NCI-H460 (cell line): ENCODE measurements around the gene NAP1L1. TPM values are rescaled to one million over a fixed set of nuclear protein-coding genes. Genes with fewer than 3 reads are reported as not detected.

Experiments used
- DNase-seq: peaks from one replicate; pipeline ENCODE4 v3.0.0-alpha.2; 2016; ENCODE audit warnings: low read depth; ENCODE audit errors: extremely low read depth
- polyA plus RNA-seq: library from polyadenylated mRNA; depleted of rRNA; stranded (reverse); fragments of >200 nt; gene quantifications from 2 replicates; pipeline ENCODE4 v1.2.3, GENCODE V29; 2014; cell fraction: nucleus; rRNA removed
- total RNA-seq: library from RNA; depleted of rRNA; stranded (reverse); fragments of >200 nt; shearing (Covaris generic); gene quantifications from 2 replicates; pipeline ENCODE4 v1.2.3, GENCODE V29; 2014; rRNA removed

NAP1L1 gene, protein sequence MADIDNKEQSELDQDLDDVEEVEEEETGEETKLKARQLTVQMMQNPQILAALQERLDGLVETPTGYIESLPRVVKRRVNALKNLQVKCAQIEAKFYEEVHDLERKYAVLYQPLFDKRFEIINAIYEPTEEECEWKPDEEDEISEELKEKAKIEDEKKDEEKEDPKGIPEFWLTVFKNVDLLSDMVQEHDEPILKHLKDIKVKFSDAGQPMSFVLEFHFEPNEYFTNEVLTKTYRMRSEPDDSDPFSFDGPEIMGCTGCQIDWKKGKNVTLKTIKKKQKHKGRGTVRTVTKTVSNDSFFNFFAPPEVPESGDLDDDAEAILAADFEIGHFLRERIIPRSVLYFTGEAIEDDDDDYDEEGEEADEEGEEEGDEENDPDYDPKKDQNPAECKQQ
- total RNA-seq, result 726 and 819 TPM in 2 replicates
- 366 and 468 TPM in 2 replicates for polyA plus RNA-seq

DNA sequence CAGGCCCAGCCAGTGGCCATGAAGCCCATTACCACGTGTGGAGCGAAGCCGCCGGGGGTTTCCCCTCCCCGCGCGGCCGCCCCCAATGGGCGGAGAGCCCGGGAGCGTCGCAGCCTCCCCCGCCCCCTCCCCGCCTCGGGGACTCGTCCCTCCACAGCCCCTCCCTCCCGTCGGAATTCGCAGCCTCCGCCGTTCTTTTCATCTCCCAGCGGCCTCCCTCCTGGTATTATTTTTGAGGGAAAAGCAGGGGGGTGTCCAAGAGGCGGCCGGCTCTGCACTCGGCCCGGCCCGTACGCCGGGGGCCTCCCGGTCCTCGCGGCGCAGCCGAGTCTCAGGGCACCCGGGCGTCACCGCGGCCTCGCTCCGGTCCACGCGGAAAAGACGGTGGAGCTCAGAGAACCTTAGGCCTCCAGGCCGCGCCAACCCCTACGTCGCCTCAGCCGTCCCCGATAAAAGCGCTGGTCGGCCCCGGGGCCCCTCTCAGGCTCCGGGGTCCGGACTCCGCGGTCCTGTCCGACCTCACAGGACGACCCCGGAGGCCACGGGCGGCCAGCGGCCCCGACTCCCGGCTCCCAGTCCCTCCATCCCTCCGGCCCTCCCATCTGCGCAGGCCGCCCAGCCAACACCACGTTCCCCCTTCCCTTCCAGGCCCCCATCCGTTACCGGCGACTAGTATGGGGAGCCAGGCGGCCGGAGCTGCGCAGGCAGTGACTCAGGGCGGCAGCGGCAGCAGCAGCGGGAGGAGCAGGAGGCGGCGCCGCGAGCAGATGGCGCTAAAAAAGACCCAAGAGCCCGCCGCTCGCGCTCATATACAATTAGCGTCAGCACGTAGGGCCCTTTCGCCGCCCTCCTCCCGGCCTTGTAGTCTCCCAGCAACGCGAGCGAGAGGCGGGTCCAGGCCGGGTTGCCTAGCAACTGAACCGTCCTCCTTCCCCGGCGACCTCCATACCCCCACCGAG lies at the start of gene NAP1L1:
Gene NAP1L1 (minus strand): TSS at position 782 of the 959 bp plus-strand sequence. CDS start 10,466 bp downstream, outside the sequence.
- DNase-seq, result peak; percentile 98

- DNase-seq, result no peak
Observed at GRCh38 chr12:76127588-76127987, 43.1 kb upstream of the NAP1L1 start.

- DNase-seq, result no peak
Observed at GRCh38 chr12:76124456-76124855, 40.0 kb upstream of the NAP1L1 start.

- no peak for DNase-seq
Observed at GRCh38 chr12:76123259-76124212, 39.1 kb upstream of the NAP1L1 start.

DNA sequence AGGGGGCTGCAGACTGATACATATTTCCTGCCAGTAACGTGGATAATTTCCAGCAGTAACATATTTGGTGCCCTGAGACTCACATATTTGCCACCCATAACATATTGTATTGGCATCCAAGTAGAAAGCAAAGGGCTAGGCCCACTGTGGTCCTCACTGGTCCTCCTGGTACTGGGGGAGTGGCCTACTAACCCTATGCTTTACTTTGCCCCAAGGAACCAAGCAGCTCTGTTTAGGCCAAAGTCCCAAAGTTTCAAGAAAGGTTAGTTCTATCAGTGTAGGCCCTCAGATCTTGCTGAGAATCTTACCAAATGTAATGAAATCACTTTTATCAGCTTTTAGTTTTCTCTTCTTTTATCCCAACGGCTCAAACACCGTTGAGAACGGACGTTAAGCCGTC lies 35.4 kb upstream of the NAP1L1 start:
- no peak for DNase-seq

DNA sequence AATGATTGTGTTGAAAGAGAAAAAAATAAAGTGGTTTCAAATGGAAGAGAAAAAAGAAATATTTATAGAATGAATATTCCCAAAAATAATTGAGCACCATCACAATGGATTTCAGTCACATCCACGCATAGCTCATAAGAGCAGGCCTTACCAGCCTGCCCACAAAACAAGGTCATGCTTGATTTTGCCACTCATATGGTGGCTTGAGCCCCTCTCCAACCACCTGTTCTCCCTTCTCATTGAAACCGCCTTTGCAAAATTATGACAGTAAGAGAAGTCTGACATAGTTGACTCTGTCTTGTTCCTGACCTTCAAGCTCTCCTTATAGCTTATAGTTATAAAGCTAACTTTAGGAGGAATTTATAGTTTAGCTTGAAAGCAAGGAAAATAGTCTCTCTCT lies 33.3 kb upstream of the NAP1L1 start:
- DNase-seq, result no peak

DNA sequence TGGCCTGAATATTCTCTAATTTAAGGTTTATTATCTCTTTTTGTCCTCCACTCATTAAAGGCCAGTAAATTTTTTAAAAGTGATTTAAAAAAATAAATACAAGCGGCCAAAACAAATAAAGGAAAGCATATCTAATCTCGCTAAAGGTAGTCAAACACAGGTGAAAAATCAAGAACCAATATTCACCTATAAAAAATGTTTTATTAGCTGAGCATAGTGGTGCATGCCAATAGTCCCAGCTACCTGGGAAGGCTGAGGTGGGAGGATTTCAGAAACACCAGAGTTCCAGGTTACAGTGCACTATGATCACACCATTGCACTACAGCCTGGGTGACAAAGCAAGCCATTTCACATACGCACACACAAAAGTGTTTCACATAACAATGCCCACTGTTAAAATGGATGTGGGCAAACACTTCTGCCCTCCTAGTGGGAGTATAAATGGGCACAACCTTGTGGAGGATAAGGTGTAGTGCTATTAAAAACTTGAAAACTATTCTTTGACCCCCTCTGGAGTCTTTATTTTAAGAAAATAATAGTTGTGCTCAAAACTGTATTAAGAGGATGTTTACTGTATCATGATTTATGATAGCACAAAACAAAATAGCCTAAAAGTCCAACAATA lies 32.7 kb upstream of the NAP1L1 start:
- no peak for DNase-seq

DNA sequence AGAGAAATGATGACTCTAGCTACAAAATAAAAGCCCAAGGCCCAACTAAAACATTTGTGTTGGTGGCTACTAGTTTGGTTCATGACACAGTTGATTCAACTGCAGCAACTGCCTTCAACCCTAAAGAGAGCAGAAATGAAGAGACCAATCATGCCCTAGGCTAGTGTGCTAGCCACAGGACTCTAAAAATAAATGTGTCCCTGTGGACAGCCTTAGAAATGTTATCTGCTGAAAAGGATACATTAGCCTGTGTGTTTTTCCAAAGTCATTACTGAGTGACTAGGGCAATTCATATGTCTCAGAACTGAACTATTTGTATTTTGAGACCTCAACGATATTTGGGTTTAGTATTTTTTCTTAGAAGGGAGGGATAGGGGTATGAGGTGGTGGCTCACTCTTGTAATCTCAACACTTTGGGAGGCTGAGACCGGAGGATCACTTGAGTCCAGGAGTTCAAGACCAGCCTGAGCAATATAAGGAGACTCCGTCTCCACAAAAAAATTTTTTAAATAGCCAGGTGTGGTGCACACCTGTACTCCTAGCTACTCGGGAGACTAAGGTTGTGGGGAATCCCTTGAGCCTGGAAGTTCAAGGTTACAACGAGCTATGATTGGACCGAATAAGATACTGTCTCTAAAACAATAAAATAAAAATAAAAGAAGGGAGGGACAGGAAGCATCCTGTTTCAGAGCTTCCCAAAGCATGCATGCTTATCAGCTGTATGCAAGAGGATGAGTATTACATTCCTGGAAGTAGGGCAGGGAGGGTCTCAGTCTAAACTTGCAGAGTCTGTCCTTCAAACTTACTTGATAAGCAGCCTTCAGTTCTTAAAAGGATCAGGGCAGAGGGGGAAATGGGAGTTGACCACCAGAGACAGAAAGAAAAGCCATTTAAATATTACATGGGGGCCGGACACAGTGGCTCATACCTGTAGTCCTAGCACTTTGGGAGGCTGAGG lies 29.6 kb upstream of the NAP1L1 start:
- DNase-seq, result no peak

DNA sequence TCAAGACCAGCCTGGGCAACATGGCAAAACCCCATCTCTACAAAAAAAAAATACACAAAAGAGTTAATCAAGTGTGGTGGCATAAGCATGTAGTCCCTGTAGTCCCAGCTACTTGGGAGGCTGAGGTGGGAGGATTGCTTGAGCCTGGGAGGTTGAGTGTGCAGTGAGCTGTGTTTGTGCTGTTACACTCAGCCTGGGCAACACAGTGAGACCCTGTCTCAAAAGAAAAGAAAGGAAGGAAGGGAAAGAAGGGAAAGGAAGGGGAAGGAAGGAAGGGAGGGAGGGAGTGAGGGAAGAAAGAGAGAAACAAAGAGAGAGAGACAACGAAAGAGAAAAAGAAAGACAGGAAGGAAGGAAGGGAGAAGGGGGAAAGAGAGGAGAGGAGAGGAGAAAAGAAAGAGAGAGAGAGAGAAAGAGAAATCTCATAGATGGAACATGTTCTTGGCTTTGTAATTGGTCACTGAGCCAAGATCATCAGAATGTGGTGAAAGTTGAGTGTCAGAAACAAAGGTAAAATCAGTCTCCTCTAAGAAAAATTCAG lies 26.8 kb upstream of the NAP1L1 start:
- DNase-seq, result no peak

DNA sequence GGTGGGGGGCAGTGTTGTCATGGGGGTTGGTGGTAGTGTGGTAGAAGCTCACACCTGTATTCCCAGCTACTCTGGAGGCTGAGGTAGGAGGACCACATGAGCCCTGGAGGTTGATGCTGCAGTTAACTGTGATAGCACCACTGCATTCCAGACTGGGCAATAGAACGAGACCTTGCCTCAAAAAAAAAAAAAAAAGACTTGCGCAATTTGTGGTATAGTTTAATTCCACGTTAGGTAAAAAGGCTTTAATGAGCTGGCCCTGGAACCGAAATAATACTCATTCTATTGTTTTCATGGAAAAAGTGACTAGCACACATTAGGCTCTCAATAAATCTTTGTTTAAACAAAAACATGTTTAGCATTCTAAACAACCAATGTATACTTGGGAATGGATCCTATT lies 25.4 kb upstream of the NAP1L1 start:
- DNase-seq, result no peak

DNA sequence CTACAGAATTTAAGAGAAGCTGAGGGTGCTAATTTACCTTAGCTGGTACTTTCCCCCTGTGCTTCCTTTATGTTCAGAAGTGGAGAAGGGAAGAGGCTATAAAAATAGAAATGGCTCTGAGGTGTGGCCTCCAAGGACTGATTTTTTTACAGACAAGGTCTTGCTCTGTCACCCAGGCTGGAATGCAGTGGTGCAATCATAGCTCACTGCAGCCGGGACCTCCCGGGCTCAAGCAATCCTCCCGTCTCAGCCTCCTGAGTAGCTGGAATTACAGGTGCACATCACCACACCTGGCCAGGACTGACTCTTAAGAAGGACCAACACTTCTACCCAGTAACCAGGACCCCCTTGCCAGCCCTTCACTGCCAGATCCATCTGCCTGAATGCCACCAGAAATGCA lies 23.9 kb upstream of the NAP1L1 start:
- DNase-seq, result no peak

- no peak for DNase-seq
Observed at GRCh38 chr12:76106631-76107030, 22.1 kb upstream of the NAP1L1 start.

- no peak for DNase-seq
Observed at GRCh38 chr12:76103958-76104357, 19.5 kb upstream of the NAP1L1 start.

DNA sequence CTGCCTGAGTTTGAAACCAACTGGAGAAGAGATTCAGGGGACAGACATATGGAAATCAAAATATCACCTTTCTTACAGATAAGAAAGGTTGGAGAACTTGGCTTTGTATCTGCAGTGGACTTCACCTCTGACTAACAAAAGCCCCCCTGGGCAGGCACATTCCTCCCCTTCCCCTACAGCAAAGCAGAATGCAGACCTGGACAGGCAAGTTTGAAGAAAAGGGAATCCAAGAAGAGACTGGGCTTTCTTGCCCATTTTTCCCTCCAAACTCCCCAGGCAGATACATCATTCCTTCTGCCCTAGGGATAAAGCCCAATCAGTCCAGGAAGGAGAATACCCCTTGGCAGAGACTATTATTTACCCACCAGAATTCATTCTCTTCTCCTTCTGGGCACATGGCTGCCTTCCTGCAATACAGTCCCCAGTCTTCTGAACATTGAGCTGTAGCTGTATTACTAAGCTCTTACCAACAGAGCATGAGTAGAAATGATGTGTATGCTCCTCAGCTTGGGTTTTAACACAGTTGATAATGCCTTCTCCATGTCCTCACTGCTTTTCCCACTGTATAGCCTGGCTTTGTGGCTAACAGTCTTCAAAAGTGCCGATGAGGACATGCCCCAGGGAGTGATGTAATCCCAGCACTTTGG lies 17.4 kb upstream of the NAP1L1 start:
- no peak for DNase-seq

GRCh38 chr12:76096079-76096646 lies 11.7 kb upstream of the NAP1L1 start:
- DNase-seq, result no peak

- no peak for DNase-seq
Observed at GRCh38 chr12:76094754-76095153, 10.3 kb upstream of the NAP1L1 start.

GRCh38 chr12:76091246-76091754 lies 6.8 kb upstream of the NAP1L1 start:
- no peak for DNase-seq
